OCI-LY1 (cell line): ENCODE measurements around the gene ZNF341.
A peak's percentile ranks its signal among the peaks of the same experiment; 100 is the strongest.

Experiments
- H2AFZ ChIP-seq: fragments of 200-600 bp; sonication (generic), shearing (Covaris generic); 2 replicates; pipeline ENCODE4 v1.6.0; 2014; ENCODE audit warnings: antibody characterized with exemption, mild to moderate bottlenecking, low read length
- H3F3A ChIP-seq: fragments of 200-600 bp; sonication (generic), shearing (Covaris generic); 2 replicates; pipeline ENCODE4 v1.6.0; 2014; ENCODE audit warnings: mild to moderate bottlenecking, antibody characterized with exemption, low read length, moderate library complexity; ENCODE audit not compliant: insufficient read depth
- H3K27ac ChIP-seq: fragments of 200-600 bp; sonication (generic); 2 replicates; pipeline ENCODE4 v1.5.1; 2014; ENCODE audit warnings: low read length, mixed run types, mild to moderate bottlenecking, low read depth; ENCODE audit not compliant: poor library complexity, severe bottlenecking
- H3K27me3 ChIP-seq: fragments of 200-600 bp; sonication (generic); 2 replicates; pipeline ENCODE4 v1.6.0; 2014; ENCODE audit warnings: antibody characterized with exemption, mild to moderate bottlenecking, low read length, moderate library complexity; ENCODE audit not compliant: insufficient read depth
- H3K36me3 ChIP-seq: fragments of 200-600 bp; sonication (generic); 2 replicates; pipeline ENCODE4 v1.6.1; 2014; ENCODE audit warnings: mild to moderate bottlenecking, antibody characterized with exemption, low read length, moderate library complexity, mixed read lengths; ENCODE audit not compliant: insufficient read depth
- H3K4me1 ChIP-seq: fragments of 200-600 bp; sonication (generic); 2 replicates; pipeline ENCODE4 v1.5.1; 2014; ENCODE audit warnings: mild to moderate bottlenecking, low read length, moderate library complexity; ENCODE audit not compliant: insufficient read depth, severe bottlenecking
- H3K4me2 ChIP-seq: fragments of 200-600 bp; sonication (generic), shearing (Covaris generic); 2 replicates; pipeline ENCODE4 v1.6.1; 2014; ENCODE audit warnings: low read length
- H3K4me3 ChIP-seq: fragments of 200-600 bp; sonication (generic); 2 replicates; pipeline ENCODE4 v1.5.1; 2014; ENCODE audit warnings: low read length, low read depth, mild to moderate bottlenecking, mixed read lengths; ENCODE audit not compliant: poor library complexity, severe bottlenecking
- H3K79me2 ChIP-seq: fragments of 200-600 bp; shearing (Covaris generic); 2 replicates; pipeline ENCODE4 v1.6.1; 2016; ENCODE audit warnings: mixed run types, low read length, mixed read lengths; ENCODE audit not compliant: insufficient read depth
- H3K9ac ChIP-seq: fragments of 200-600 bp; sonication (generic), shearing (Covaris generic); 2 replicates; pipeline ENCODE4 v1.6.1; 2014; ENCODE audit warnings: mild to moderate bottlenecking, low read length, mixed read lengths
- H3K9me2 ChIP-seq: fragments of 200-600 bp; sonication (generic), shearing (Covaris generic); 2 replicates; pipeline ENCODE4 v1.6.1; 2014; ENCODE audit warnings: low read depth, mild to moderate bottlenecking, low read length, mixed read lengths
- H3K9me3 ChIP-seq: fragments of 200-600 bp; shearing (Covaris generic); 2 replicates; pipeline ENCODE4 v1.6.1; 2014; ENCODE audit warnings: low read length, mixed read lengths
- H4K20me1 ChIP-seq: fragments of 200-600 bp; sonication (generic), shearing (Covaris generic); 2 replicates; pipeline ENCODE4 v1.6.0; 2016; ENCODE audit warnings: mild to moderate bottlenecking, low read length; ENCODE audit not compliant: insufficient read depth
- EZH2 ChIP-seq: fragments of 200-600 bp; sonication (generic), shearing (Covaris generic); IDR thresholded peaks from 2 replicates; pipeline ENCODE4 v1.8.0; 2017; ENCODE audit warnings: borderline replicate concordance, mixed run types, mild to moderate bottlenecking, antibody characterized with exemption, low read length, moderate library complexity, mixed read lengths
- TF ChIP-seq, protein P1 (sequence below): fragments of 200-600 bp; sonication (generic), shearing (Covaris generic); IDR thresholded peaks from 2 replicates; pipeline ENCODE4 v1.5.1; 2017; ENCODE audit warnings: mild to moderate bottlenecking, antibody characterized with exemption, low read length, moderate library complexity, mixed read lengths

Gene ZNF341

DNA sequence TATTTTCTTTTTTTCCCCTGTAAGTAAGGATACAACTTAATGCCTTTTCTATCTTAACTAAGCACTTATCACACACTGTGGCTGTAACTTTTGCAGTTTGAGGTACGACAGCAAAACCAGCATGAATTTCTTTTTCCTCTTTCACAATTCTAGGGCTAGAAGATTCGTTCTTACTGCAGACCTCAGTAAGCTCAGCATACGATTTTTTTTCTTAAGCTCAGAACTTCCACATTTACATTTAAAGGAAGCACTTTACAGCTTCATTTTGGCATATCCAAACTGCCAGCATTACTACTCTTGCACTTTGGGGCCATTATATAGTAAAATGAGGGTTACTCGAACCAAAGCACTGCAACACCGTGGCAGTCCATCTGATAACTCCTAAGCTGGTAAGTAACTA, 78.5 kb downstream of the ZNF341 start:
- peaks cover 29% of the 10 kb centered on the region for H3K4me1 ChIP-seq
- no peaks in the 10 kb centered on the region for H4K20me1 ChIP-seq
- no peaks in the 10 kb centered on the region for H3K9me2 ChIP-seq
- H3K36me3 ChIP-seq, result peaks cover 10% of the 10 kb centered on the region
- H3K27ac ChIP-seq, result no peak overlapping the region
- no peaks in the 10 kb centered on the region for H3K9me3 ChIP-seq
- peak overlapping the region; percentile 44 for H3K4me3 ChIP-seq
- TF ChIP-seq, protein P1, sequence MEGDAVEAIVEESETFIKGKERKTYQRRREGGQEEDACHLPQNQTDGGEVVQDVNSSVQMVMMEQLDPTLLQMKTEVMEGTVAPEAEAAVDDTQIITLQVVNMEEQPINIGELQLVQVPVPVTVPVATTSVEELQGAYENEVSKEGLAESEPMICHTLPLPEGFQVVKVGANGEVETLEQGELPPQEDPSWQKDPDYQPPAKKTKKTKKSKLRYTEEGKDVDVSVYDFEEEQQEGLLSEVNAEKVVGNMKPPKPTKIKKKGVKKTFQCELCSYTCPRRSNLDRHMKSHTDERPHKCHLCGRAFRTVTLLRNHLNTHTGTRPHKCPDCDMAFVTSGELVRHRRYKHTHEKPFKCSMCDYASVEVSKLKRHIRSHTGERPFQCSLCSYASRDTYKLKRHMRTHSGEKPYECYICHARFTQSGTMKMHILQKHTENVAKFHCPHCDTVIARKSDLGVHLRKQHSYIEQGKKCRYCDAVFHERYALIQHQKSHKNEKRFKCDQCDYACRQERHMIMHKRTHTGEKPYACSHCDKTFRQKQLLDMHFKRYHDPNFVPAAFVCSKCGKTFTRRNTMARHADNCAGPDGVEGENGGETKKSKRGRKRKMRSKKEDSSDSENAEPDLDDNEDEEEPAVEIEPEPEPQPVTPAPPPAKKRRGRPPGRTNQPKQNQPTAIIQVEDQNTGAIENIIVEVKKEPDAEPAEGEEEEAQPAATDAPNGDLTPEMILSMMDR, result no peak
- TF ChIP-seq EZH2, result no peak
- no peaks in the 10 kb centered on the region for H3K27me3 ChIP-seq
- peaks cover 32% of the 10 kb centered on the region for H3K79me2 ChIP-seq
- no peaks in the 10 kb centered on the region for H3F3A ChIP-seq
- H2AFZ ChIP-seq, result peak overlapping the region; percentile 41; the same call in 1 of the 2 replicates
- peak overlapping the region; percentile 56 for H3K4me2 ChIP-seq
- H3K9ac ChIP-seq, result peak overlapping the region; percentile 7; the same call in 1 of the 2 replicates

DNA sequence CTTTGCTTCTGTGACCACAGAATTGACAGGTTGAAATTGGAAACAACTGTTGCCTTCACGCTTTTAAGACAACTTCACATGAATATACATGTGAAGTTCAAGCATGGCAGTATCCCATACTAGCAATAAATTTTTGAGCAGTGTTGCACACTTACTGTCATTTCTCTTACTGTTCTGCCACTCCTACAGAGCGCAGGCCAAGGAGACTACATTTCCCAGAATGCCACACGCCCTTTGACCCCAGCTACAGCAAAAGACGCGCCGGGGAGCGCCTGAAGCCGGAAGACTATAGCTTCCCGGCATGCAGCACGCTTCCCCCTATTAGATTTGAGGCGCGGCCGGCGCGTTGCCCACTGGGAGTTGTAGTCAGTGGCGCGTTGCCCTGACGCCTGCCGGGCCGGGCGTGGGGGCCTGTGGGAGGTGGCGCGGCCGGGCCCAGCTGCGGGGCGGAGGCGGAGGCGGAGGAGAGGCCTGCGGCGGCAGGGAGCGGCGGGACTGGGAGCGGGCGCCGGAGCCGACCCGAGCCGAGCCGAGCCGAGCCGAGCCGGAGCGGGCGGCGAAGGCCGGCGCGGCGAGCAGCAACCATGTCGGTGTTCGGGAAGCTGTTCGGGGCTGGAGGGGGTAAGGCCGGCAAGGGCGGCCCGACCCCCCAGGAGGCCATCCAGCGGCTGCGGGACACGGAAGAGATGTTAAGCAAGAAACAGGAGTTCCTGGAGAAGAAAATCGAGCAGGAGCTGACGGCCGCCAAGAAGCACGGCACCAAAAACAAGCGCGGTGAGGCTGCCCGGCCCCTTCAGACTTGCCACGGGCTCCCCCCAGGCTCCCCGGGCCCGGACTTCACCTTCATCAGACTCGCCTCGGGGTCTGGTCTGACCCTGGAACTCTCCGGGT, 79.3 kb downstream of the ZNF341 start, which contains the start of gene CHMP4B:
Gene CHMP4B (plus strand): TSS at position 464 of the 891 bp plus-strand sequence. CDS start 121 bp downstream, at position 585.
- Histone ChIP-seq H3K79me2 (peaks cover 39% of the 10 kb centered on the region), H3K9me3 (no peaks in the 10 kb centered on the region), H3K36me3 (peaks cover 19% of the 10 kb centered on the region), H3K27ac (peak within 1 kb of the TSS; percentile 81), H2AFZ (peak within 1 kb of the TSS; percentile 41; the same call in 1 of the 2 replicates), H3K27me3 (no peaks in the 10 kb centered on the region), H3K4me3 (peak within 1 kb of the TSS; percentile 92), H3K9me2 (no peaks in the 10 kb centered on the region), H3F3A (no peaks in the 10 kb centered on the region), H3K9ac (peak within 1 kb of the TSS; percentile 96), H3K4me2 (peak within 1 kb of the TSS; percentile 88), H4K20me1 (no peaks in the 10 kb centered on the region), H3K4me1 (peaks cover 29% of the 10 kb centered on the region)
- TF ChIP-seq EZH2, result no peak
- TF ChIP-seq, protein P1, result no peak

DNA sequence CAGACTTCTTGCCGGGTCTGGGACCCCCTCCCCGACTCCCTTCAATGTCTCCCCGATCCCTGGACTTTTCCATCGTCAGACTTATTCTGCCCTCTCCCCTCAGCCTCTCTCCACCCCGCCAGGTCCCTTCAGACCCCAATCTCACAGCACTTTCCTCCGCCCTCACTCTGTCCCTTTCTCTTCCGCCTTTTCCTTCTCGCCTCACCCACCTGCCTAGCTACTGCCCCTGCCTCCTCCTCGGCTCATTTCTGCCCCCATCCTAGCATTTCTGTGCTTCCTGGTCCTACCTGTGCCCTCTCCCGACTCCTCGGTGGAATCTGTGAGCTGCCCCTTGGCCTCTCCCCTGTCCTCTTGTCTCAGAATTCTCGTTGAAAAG, 80.0 kb downstream of the ZNF341 start:
- H3F3A ChIP-seq, result no peaks in the 10 kb centered on the region
- peak overlapping the region; percentile 92 for H3K4me3 ChIP-seq
- peaks cover 46% of the 10 kb centered on the region for H3K79me2 ChIP-seq

More for the DNA sequence above, 80.0 kb downstream of the ZNF341 start:
- peaks cover 35% of the 10 kb centered on the region for H3K4me1 ChIP-seq
- TF ChIP-seq, protein P1, result no peak; the same call in 1 of the 2 replicates
- no peak for TF ChIP-seq EZH2
- no peaks in the 10 kb centered on the region for H3K27me3 ChIP-seq
- peaks cover 25% of the 10 kb centered on the region for H3K36me3 ChIP-seq
- peak overlapping the region; percentile 88 for H3K4me2 ChIP-seq
- peak overlapping the region; percentile 96 for H3K9ac ChIP-seq
- no peaks in the 10 kb centered on the region for H3K9me2 ChIP-seq
- peak overlapping the region; percentile 81 for H3K27ac ChIP-seq
- no peaks in the 10 kb centered on the region for H3K9me3 ChIP-seq
- no peak overlapping the region for H2AFZ ChIP-seq
- no peaks in the 10 kb centered on the region for H4K20me1 ChIP-seq
